Mesenchymal stem cell (in vitro differentiated cells and primary cell): ENCODE results near the gene SLC6A1.

Experiments
- DNase-seq: peaks from one replicate; pipeline ENCODE4 v3.0.0-alpha.2; 2013
- H2AFZ ChIP-seq: one replicate; pipeline ENCODE4 v1.6.1; 2013; ENCODE audit warnings: low read depth, mild to moderate bottlenecking, control low read depth, inconsistent platforms, low read length, moderate library complexity
- H2AK5ac ChIP-seq: 2 replicates; pipeline ENCODE4 v1.6.1; 2013; ENCODE audit warnings: low read length, moderate library complexity, mild to moderate bottlenecking, inconsistent platforms; ENCODE audit not compliant: severe bottlenecking
- H2BK120ac ChIP-seq: one replicate; pipeline ENCODE4 v1.6.1; 2013; ENCODE audit warnings: low read depth, mild to moderate bottlenecking, inconsistent platforms, low read length, moderate library complexity
- H2BK12ac ChIP-seq, 2 experiments: one replicate each; pipeline ENCODE4 v1.6.1; 2013; ENCODE audit warnings: inconsistent platforms in 2 of 2, low read length in 2 of 2, mild to moderate bottlenecking in 2 of 2, moderate library complexity in 2 of 2, control low read depth in 1 of 2
- H2BK15ac ChIP-seq: one replicate; pipeline ENCODE4 v1.6.1; 2013; ENCODE audit warnings: mild to moderate bottlenecking, low read depth, inconsistent platforms; ENCODE audit not compliant: poor library complexity, severe bottlenecking
- H2BK5ac ChIP-seq: 2 replicates; pipeline ENCODE4 v1.6.1; 2013; ENCODE audit warnings: low read depth, mild to moderate bottlenecking, low read length, control low read depth, inconsistent platforms; ENCODE audit not compliant: poor library complexity, severe bottlenecking
- H3K14ac ChIP-seq, 2 experiments: one replicate each; pipeline ENCODE4 v1.6.1; 2013; ENCODE audit warnings: inconsistent platforms in 2 of 2, low read length in 2 of 2, control low read depth in 1 of 2, mild to moderate bottlenecking in 1 of 2, moderate library complexity in 1 of 2
- H3K18ac ChIP-seq, 2 experiments: one replicate each; pipeline ENCODE4 v1.6.1; 2013; ENCODE audit warnings: inconsistent platforms in 2 of 2, low read length in 2 of 2, control low read depth in 1 of 2, low read depth in 1 of 2, mild to moderate bottlenecking in 1 of 2
- H3K23ac ChIP-seq, 2 experiments: one replicate each; pipeline ENCODE4 v1.6.1; 2013; ENCODE audit warnings: inconsistent platforms in 2 of 2, low read length in 2 of 2, mild to moderate bottlenecking in 2 of 2, moderate library complexity in 2 of 2, control low read depth in 1 of 2
- H3K27ac ChIP-seq: 2 replicates; pipeline ENCODE4 v1.5.1; 2013; ENCODE audit warnings: mild to moderate bottlenecking, moderate library complexity, low read length, control low read depth, inconsistent platforms; ENCODE audit not compliant: poor library complexity, severe bottlenecking
- H3K27me3 ChIP-seq, 2 experiments: 2 replicates each; pipeline versions ENCODE4 v1.6.1 to v1.7.0; 2013; ENCODE audit warnings: low read length in 2 of 2, mild to moderate bottlenecking in 2 of 2, moderate library complexity in 2 of 2, control low read depth in 1 of 2, inconsistent platforms in 1 of 2; ENCODE audit not compliant: control insufficient read depth in 1 of 2, insufficient read depth in 1 of 2
- H3K36me3 ChIP-seq, 2 experiments: 2 replicates each; pipeline versions ENCODE4 v1.6.1 to v1.7.0; 2013; ENCODE audit warnings: low read length in 2 of 2, control low read depth in 1 of 2, inconsistent platforms in 1 of 2, low read depth in 1 of 2, mild to moderate bottlenecking in 1 of 2; ENCODE audit not compliant: insufficient read depth in 2 of 2, control insufficient read depth in 1 of 2
- H3K4ac ChIP-seq, 2 experiments: one replicate each; pipeline ENCODE4 v1.6.1; 2013; ENCODE audit warnings: inconsistent platforms in 2 of 2, low read length in 2 of 2, mild to moderate bottlenecking in 2 of 2, moderate library complexity in 2 of 2, control low read depth in 1 of 2, low read depth in 1 of 2
- H3K4me1 ChIP-seq: 2 replicates; pipeline ENCODE4 v1.6.1; 2013; ENCODE audit warnings: low read depth, low read length, control low read depth; ENCODE audit not compliant: control insufficient read depth, insufficient read depth
- H3K4me2 ChIP-seq: 2 replicates; pipeline ENCODE4 v1.6.1; 2013; ENCODE audit warnings: low read length, mild to moderate bottlenecking, inconsistent platforms; ENCODE audit not compliant: poor library complexity, severe bottlenecking
- H3K4me3 ChIP-seq, 2 experiments: 2 replicates each; pipeline versions ENCODE4 v1.5.1 to v1.7.0; 2013; ENCODE audit warnings: low read length in 2 of 2, mild to moderate bottlenecking in 2 of 2, control low read depth in 1 of 2, low read depth in 1 of 2; ENCODE audit not compliant: insufficient read depth in 1 of 2
- H3K79me1 ChIP-seq: replicated peaks from 2 replicates; pipeline ENCODE4 v1.6.1; 2013; ENCODE audit warnings: mild to moderate bottlenecking, control low read depth, low read length, inconsistent platforms; ENCODE audit not compliant: poor library complexity, severe bottlenecking
- H3K9ac ChIP-seq: 2 replicates; pipeline ENCODE4 v1.7.0; 2013; ENCODE audit warnings: mild to moderate bottlenecking, low read length, moderate library complexity
- H3K9me3 ChIP-seq: 2 replicates; pipeline ENCODE4 v1.7.0; 2013; ENCODE audit warnings: mild to moderate bottlenecking, low read length; ENCODE audit not compliant: control insufficient read depth
- H4K8ac ChIP-seq: one replicate; pipeline ENCODE4 v1.6.1; 2013; ENCODE audit warnings: inconsistent platforms, mild to moderate bottlenecking, low read length, moderate library complexity
- H4K91ac ChIP-seq: one replicate; pipeline ENCODE4 v1.6.1; 2013; ENCODE audit warnings: mild to moderate bottlenecking, low read length, inconsistent platforms
- WGBS: methylation state at CpG from one replicate; pipeline ENCODE4 v1.1.7; 2013; ENCODE audit warnings: mixed read lengths; 5-methylcytosine and 5-hydroxymethylcytosine counted together

The SLC6A1 gene

GRCh38 chr3:11088066-11088465, 95.5 kb downstream of the SLC6A1 start:
- H2BK12ac ChIP-seq = no peak overlapping the region
- no peak overlapping the region for H2AK5ac ChIP-seq
- WGBS = 70% methylated on average over 4 of the region's 4 CpGs

GRCh38 chr3:11088831-11089230, 96.3 kb downstream of the SLC6A1 start:
- H3K4ac ChIP-seq = no peak overlapping the region
- DNase-seq = no peak
- no peaks in the 10 kb centered on the region for H3K27me3 ChIP-seq

More at GRCh38 chr3:11088066-11088465, 95.5 kb downstream of the SLC6A1 start:
- no peak overlapping the region for H2AFZ ChIP-seq
- H2BK5ac ChIP-seq = no peak overlapping the region
- no peak overlapping the region for H3K9ac ChIP-seq
- H3K27ac ChIP-seq = no peak overlapping the region
- H2BK120ac ChIP-seq = no peak overlapping the region
- no peak overlapping the region for H3K18ac ChIP-seq
- no peak overlapping the region for H3K4me3 ChIP-seq
- DNase-seq = no peak
- no peaks in the 10 kb centered on the region for H3K9me3 ChIP-seq
- no peak overlapping the region for H3K4ac ChIP-seq
- H4K91ac ChIP-seq = no peak overlapping the region
- no peak overlapping the region for H2BK15ac ChIP-seq
- no peaks in the 10 kb centered on the region for H3K36me3 ChIP-seq
- H3K4me2 ChIP-seq = no peak overlapping the region
- no peak overlapping the region for H3K14ac ChIP-seq
- H4K8ac ChIP-seq = no peak overlapping the region
- H3K27me3 ChIP-seq = no peaks in the 10 kb centered on the region
- no peak overlapping the region for H3K23ac ChIP-seq
- no peaks in the 10 kb centered on the region for H3K79me1 ChIP-seq
- H3K4me1 ChIP-seq = no peaks in the 10 kb centered on the region

More at GRCh38 chr3:11088831-11089230, 96.3 kb downstream of the SLC6A1 start:
- H3K4me2 ChIP-seq = no peak overlapping the region
- H2BK5ac ChIP-seq = no peak overlapping the region
- H2BK120ac ChIP-seq = no peak overlapping the region
- H3K23ac ChIP-seq = no peak overlapping the region
- WGBS = 75% methylated on average over 4 of the region's 4 CpGs
- H4K91ac ChIP-seq = no peak overlapping the region
- no peak overlapping the region for H3K27ac ChIP-seq
- H3K4me1 ChIP-seq = peaks cover 2% of the 10 kb centered on the region
- no peak overlapping the region for H2AFZ ChIP-seq
- no peak overlapping the region for H3K14ac ChIP-seq
- H2AK5ac ChIP-seq = no peak overlapping the region
- H3K18ac ChIP-seq = no peak overlapping the region
- H3K9ac ChIP-seq = no peak overlapping the region
- H3K4me3 ChIP-seq = no peak overlapping the region
- no peak overlapping the region for H4K8ac ChIP-seq
- H2BK12ac ChIP-seq = no peak overlapping the region
- H3K79me1 ChIP-seq = no peaks in the 10 kb centered on the region
- no peaks in the 10 kb centered on the region for H3K9me3 ChIP-seq
- no peaks in the 10 kb centered on the region for H3K36me3 ChIP-seq
- no peak overlapping the region for H2BK15ac ChIP-seq
